ENCODE data around the gene DTNB. TPM values are rescaled to one million over a fixed set of nuclear protein-coding genes. Genes with fewer than 3 reads are reported as not detected.
A peak's percentile ranks its signal among the peaks of the same experiment; 100 is the strongest.

The DTNB gene
- total and polyA plus RNA-seq, 10 of the 15 experiments (the other 5 are each of a cell fraction or from before 2014, with no cell fraction given): 4.5 to 30.6 (median 11.9) TPM

- FAIRE-seq (no peak), ATAC-seq (no peak), DNase-seq (ENCODE audit: low read depth, low spot score) (no peak)
- H3K4me2 ChIP-seq (ENCODE audit: control insufficient read depth, insufficient read depth): no peak overlapping the region
- no peaks in the 10 kb centered on the region; a peak in 2 of 4 replicates for H3K36me3 ChIP-seq (ENCODE audit: control insufficient read depth in 2 of 2, insufficient read depth in 2 of 2, low read length in 1 of 2)
- H3K4me1 ChIP-seq (ENCODE audit: control insufficient read depth, insufficient read depth, low read length): peaks cover 25% of the 10 kb centered on the region
- H4K20me1 ChIP-seq (ENCODE audit: control insufficient read depth, insufficient read depth): peaks cover 6% of the 10 kb centered on the region
- 86% methylated on average over 10 of the region's 10 CpGs for WGBS (ENCODE audit: insufficient coverage, insufficient replicate concordance, low lambda C conversion rate, missing lambda C conversion rate)
- POLR2A ChIA-PET: no interaction called here
- H3K4me3 ChIP-seq: no peak overlapping the region
- RAD21 ChIA-PET (ENCODE audit: unreplicated experiment): interaction anchor here (0.6 kb wide), 1 partner anchor 117 kb away, joined by 3 read pairs; no protein-coding TSS in a partner anchor
- H3K27me3 ChIP-seq (replicated peaks in 1 of 2; ENCODE audit: control insufficient read depth in 2 of 2, insufficient read depth in 2 of 2, low read length in 1 of 2): no peaks in the 10 kb centered on the region
- TF ChIP-seq PML (IDR thresholded peaks at IDR 0.05; ENCODE audit: low read length) (no peak), MLLT1 (IDR thresholded peaks at IDR 0.05) (0 out of 2 replicates have a peak, but pooled peaks have one; percentile 63), POLR2A (IDR thresholded peaks at IDR 0.05; ENCODE audit: low read depth, low read length) (peak; percentile 43)
- in situ Hi-C loops (cut with MboI): no loop called here
- H3K79me2 ChIP-seq (ENCODE audit: control insufficient read depth, insufficient read depth, low read length): peaks cover 29% of the 10 kb centered on the region
- no TSS peak for BruUV-seq (replicated peaks)
- H3K9ac ChIP-seq (ENCODE audit: control insufficient read depth, insufficient read depth, low read length): no peak overlapping the region
- CTCF ChIA-PET: no interaction called here
- no peaks in the 10 kb centered on the region for H3K9me3 ChIP-seq (replicated peaks; ENCODE audit: control insufficient read depth, insufficient read depth, low read length)
- SMC1A ChIA-PET (ENCODE audit: uncharacterized antibody, unreplicated experiment): interaction anchor here (1.8 kb wide), 1 partner anchor 59 kb away, joined by 7 read pairs; no protein-coding TSS in a partner anchor
- no peak overlapping the region for H2AFZ ChIP-seq (ENCODE audit: control insufficient read depth, low read depth, low read length)
- H3K27ac ChIP-seq (ENCODE audit: control insufficient read depth, insufficient read depth): no peak overlapping the region
- intact Hi-C loops (cut with micrococcal nuclease; ENCODE audit: unreplicated experiment): no loop called here
Observed at GRCh38 chr2:25337276-25337675, 336.1 kb downstream of the DTNB start.

DNA sequence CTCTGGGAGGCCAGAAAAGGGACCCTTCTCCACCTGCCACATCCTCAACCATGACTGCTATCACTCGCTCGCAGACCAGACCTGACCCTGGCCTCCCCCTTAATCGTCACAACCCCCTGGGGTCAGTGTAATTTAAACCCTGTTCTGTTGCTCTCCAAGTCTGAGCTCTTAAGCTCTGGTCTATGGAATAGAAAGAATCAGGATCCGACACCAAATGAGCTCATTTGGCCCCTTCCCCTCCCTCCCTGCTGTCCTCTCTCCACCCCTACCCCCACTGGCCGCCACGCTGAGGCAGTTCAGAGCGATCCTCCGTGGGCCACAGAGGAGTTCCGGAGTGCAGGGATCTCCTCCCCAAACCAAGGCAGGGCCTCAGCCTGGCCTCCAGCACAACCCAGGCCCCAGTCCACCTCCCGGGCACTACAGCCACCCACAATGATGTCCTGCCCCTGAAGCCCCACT, 337.0 kb downstream of the DTNB start:
- ChIA-PET CTCF (interaction anchor here (1.5 kb wide), 1 partner anchor 13 kb away, joined by 3 read pairs; no protein-coding TSS in a partner anchor), RAD21 (ENCODE audit: unreplicated experiment) (interaction anchor here (1.9 kb wide), 1 partner anchor 34 kb away, joined by 7 read pairs; no protein-coding TSS in a partner anchor), SMC1A (ENCODE audit: uncharacterized antibody, unreplicated experiment) (interaction anchor here (1.6 to 4.1 kb wide), 5 partner anchors 10 to 58 kb away, joined by 3 to 19 read pairs (median 5); no protein-coding TSS in a partner anchor), POLR2A (interaction anchor here (1.4 kb wide), 1 partner anchor 34 kb away, joined by 4 read pairs; no protein-coding TSS in a partner anchor)
- BruUV-seq (replicated peaks): no TSS peak
- Histone ChIP-seq H2AFZ (ENCODE audit: control insufficient read depth, low read depth, low read length) (no peak overlapping the region), H3K4me2 (ENCODE audit: control insufficient read depth, insufficient read depth) (no peak overlapping the region), H3K4me1 (ENCODE audit: control insufficient read depth, insufficient read depth, low read length) (peaks cover 25% of the 10 kb centered on the region), H3K9ac (ENCODE audit: control insufficient read depth, insufficient read depth, low read length) (no peak overlapping the region), H3K9me3 (replicated peaks; ENCODE audit: control insufficient read depth, insufficient read depth, low read length) (no peaks in the 10 kb centered on the region), H3K79me2 (ENCODE audit: control insufficient read depth, insufficient read depth, low read length) (peaks cover 29% of the 10 kb centered on the region), H3K4me3 (no peak overlapping the region), H3K27ac (ENCODE audit: control insufficient read depth, insufficient read depth) (no peak overlapping the region), H3K27me3 (replicated peaks in 1 of 2; ENCODE audit: control insufficient read depth in 2 of 2, insufficient read depth in 2 of 2, low read length in 1 of 2) (no peaks in the 10 kb centered on the region), H4K20me1 (ENCODE audit: control insufficient read depth, insufficient read depth) (peaks cover 6% of the 10 kb centered on the region), H3K36me3 (ENCODE audit: control insufficient read depth in 2 of 2, insufficient read depth in 2 of 2, low read length in 1 of 2) (no peaks in the 10 kb centered on the region; a peak in 2 of 4 replicates)
- over 99% methylated on average over 10 of the region's 10 CpGs for WGBS (ENCODE audit: insufficient coverage, insufficient replicate concordance, low lambda C conversion rate, missing lambda C conversion rate)
- ATAC-seq (no peak), FAIRE-seq (no peak), DNase-seq (ENCODE audit: low read depth, low spot score) (no peak)
- intact Hi-C loops (cut with micrococcal nuclease; ENCODE audit: unreplicated experiment): no loop called here
- in situ Hi-C loops (cut with MboI): no loop called here
- TF ChIP-seq IKZF2 (IDR thresholded peaks at IDR 0.05) (no peak), POLR2A (IDR thresholded peaks at IDR 0.05; ENCODE audit: low read depth, low read length) (0 out of 2 replicates have a peak, but pooled peaks have one; percentile 9), RBBP5 (conservative IDR thresholded peaks at IDR 0.05) (no peak)

Data from GM12878 (cell line).